ENCODE data around the gene COL13A1.

Gene COL13A1

GRCh38 chr10:69906425-69906824 is 104.7 kb downstream of the COL13A1 start:
- DNase-seq (ENCODE audit: low read depth), result no peak

DNA sequence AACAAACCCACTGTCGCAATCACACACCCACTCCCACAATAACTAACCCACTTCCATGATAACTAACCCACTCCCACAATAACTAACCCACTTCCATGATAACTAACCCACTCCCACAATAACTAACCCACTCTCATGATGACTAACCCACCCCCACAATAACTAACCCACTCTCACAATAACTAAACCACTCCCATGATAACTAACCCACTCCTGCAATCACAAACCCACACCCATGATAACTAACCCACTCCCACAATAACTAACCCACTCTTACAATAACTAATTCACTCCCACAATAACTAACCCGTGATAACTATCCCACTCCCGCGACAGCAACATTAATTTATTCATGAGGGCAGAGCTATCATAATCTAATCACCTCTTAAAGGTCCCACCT is 105.8 kb downstream of the COL13A1 start:
- no peak for DNase-seq (ENCODE audit: low read depth)

DNA sequence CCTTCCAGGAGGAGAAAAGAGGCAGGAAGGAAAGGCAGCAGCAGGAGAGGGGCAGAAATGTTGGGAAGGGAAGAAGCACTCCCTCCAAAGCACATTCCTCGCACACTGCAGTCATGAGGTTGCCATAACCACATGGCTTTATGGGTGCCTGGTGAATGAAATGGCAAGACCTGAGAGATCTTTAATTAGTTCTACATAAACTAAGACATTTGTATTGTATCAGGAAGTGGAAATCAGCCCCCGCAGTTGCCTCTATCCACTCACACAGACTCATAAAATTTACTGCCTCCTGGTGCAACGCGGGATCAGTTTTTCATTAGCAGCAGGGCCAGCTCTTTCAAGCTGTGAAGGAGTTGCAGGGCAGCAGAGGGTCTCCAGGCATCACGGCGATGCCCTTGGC is 106.4 kb downstream of the COL13A1 start:
- no peak for DNase-seq (ENCODE audit: low read depth)

GRCh38 chr10:69910561-69910960 is 108.9 kb downstream of the COL13A1 start:
- no peak for DNase-seq (ENCODE audit: low read depth)

GRCh38 chr10:69911613-69912528 is 110.2 kb downstream of the COL13A1 start:
- DNase-seq (ENCODE audit: low read depth), result no peak

DNA sequence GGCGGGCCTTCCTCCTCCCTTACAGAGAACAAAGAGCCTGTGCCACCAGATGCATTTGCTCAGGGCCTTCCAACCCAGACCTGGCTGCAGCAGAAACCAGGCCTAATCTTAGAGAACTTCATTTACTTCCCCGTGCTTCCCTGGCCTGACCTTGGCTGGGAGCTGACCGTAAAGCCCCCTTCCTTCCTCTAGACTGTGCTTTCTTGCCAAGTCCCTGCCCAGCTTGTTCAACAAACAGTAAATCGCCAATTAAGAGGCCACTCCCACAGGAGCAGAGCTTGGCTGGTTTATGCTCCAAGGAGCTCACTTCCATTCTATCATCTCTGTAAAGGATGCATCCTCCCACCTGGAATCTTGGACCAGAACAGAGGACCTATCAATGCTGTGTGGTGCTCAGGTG is 110.9 kb downstream of the COL13A1 start:
- no peak for DNase-seq (ENCODE audit: low read depth)

- no peak for DNase-seq (ENCODE audit: low read depth)
These were observed 112.1 kb downstream of the COL13A1 start for GRCh38 chr10:69913606-69914382.

GRCh38 chr10:69914398-69915214 is 112.9 kb downstream of the COL13A1 start:
- peak; percentile 25 for DNase-seq (ENCODE audit: low read depth)

- DNase-seq (ENCODE audit: low read depth), result no peak
These were observed 113.5 kb downstream of the COL13A1 start for GRCh38 chr10:69915215-69915560.

- DNase-seq (ENCODE audit: low read depth), result no peak
These were observed 114.4 kb downstream of the COL13A1 start for GRCh38 chr10:69916118-69916517.

GRCh38 chr10:69918036-69918435 is 116.3 kb downstream of the COL13A1 start:
- DNase-seq (ENCODE audit: low read depth), result no peak

DNA sequence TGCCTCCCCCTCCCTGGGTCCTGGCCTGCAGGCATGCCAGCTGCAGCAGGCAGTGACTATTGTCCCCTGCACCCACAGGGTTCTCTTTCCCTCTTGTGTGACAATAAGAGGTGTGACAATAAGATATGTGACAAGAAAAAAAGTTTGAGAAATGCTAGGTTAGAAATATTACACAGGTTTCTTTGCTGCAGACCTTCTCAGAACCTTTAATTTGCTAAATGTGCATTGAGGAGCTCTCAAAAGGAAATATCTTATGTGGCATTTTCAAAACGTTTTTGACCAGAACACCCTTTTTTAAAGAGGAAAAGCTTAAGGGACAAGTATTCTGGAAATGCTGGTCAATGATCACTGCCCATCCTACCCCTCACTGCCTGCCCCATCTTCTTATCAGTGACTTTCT is 117.5 kb downstream of the COL13A1 start:
- no peak for DNase-seq (ENCODE audit: low read depth)

GRCh38 chr10:69925111-69925510 is 123.4 kb downstream of the COL13A1 start:
- no peak for DNase-seq (ENCODE audit: low read depth)

DNA sequence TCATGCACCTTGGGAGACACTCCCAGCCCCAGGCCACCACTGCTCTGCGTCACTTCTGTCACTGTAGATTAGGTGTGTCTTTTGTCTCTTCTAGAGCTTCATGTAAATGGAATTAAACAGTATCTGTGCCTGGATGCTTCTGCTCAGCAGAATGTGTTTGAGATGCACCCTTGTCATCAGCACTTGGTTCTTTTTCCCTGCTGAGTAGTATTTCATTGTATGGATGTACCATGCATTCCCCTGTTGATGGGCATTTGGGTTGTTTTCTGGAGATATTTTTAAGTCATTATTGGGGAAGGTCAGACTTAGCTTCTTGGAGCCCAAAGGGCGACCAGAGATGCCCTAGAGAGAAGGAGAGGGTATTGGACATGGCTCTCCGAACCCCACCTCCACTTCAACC is 126.6 kb downstream of the COL13A1 start:
- no peak for DNase-seq (ENCODE audit: low read depth)

GRCh38 chr10:69929575-69929974 is 127.9 kb downstream of the COL13A1 start:
- no peak for DNase-seq (ENCODE audit: low read depth)

GRCh38 chr10:69934768-69935167 is 133.1 kb downstream of the COL13A1 start:
- DNase-seq (ENCODE audit: low read depth), result no peak

GRCh38 chr10:69936091-69936490 is 134.4 kb downstream of the COL13A1 start:
- no peak for DNase-seq (ENCODE audit: low read depth)

DNA sequence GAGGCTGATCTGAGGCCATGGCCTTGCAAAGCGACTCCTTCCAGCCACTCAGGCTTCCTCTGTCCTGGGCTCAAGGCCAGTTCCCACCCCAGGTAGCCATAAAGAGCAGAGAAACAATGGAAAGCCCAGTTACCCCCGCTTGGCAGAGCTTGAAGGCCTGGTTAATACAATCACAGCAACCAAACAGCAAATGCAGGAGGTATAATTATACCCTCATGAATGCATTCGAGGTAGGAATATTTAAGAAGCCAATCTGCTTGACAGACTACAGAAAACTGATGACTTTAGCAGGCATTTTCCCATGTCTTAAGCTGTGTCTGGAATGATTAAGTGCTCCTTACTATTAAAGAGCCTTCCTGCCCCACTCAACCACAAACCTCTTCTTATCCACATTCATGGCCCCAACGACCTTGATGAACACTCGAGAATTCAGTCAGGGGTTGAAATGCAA is 136.9 kb downstream of the COL13A1 start:
- no peak for DNase-seq (ENCODE audit: low read depth)

DNA sequence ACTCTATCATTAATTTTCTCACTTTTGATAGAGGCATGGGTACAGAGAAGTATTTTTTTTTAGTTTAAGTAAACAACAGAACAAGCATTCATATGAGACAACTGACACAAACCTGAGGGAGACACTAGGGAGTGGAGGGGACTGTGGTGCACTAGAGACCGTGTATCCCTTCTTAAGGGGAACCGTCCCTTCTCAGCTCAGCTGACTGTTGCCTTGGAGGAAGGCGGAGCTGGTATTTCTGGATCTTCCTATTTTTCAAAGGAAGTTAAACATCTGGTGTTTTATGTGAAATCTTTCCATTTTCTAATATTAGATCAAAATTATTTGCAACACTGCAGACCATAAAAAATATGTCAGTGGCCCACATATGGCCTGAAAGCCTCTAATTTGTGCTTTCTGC is 137.4 kb downstream of the COL13A1 start:
- no peak for DNase-seq (ENCODE audit: low read depth)

- DNase-seq (ENCODE audit: low read depth), result no peak
These were observed 137.8 kb downstream of the COL13A1 start for GRCh38 chr10:69939481-69939880.

- DNase-seq (ENCODE audit: low read depth), result no peak
These were observed 140.0 kb downstream of the COL13A1 start for GRCh38 chr10:69941730-69942129.

DNA sequence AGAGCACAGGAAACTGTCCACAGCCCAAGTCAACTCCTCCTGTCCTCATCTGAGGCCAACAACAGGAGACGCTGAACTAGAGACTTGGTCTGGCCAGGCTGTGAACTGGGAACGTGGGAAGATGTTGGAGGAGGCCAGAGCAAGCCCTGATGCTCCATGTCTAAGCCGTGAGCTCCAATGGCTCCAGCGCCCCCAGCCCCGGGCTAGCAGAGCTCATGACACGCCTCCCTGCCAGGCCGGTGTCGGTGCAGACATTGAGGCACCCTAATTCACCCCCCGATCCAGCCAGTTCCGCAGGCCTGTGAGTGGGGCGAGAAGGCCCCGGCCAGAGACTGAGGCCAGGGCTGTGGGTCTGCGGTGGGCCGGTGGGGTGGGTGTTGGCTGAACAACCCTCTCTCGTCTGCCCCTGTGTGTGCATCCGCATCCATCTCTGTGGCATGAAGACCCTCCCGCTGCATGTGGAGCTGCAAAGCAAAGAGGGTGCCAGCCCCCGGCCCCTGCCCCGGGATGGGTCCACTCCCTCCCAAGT is 141.7 kb downstream of the COL13A1 start:
- DNase-seq (ENCODE audit: low read depth), result no peak

Data from stimulated activated CD8-positive, alpha-beta memory T cell treated with anti-CD3 and anti-CD28 coated beads, Interleukin-15, amount 100 ng/mL, for 24 hours (primary cell).